ENCODE data around the gene LAMA1.

- TF ChIP-seq, protein P1, sequence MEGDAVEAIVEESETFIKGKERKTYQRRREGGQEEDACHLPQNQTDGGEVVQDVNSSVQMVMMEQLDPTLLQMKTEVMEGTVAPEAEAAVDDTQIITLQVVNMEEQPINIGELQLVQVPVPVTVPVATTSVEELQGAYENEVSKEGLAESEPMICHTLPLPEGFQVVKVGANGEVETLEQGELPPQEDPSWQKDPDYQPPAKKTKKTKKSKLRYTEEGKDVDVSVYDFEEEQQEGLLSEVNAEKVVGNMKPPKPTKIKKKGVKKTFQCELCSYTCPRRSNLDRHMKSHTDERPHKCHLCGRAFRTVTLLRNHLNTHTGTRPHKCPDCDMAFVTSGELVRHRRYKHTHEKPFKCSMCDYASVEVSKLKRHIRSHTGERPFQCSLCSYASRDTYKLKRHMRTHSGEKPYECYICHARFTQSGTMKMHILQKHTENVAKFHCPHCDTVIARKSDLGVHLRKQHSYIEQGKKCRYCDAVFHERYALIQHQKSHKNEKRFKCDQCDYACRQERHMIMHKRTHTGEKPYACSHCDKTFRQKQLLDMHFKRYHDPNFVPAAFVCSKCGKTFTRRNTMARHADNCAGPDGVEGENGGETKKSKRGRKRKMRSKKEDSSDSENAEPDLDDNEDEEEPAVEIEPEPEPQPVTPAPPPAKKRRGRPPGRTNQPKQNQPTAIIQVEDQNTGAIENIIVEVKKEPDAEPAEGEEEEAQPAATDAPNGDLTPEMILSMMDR (conservative IDR thresholded peaks at IDR 0.05; ENCODE audit: low read depth, low read length): no peak
- TF ChIP-seq EZH2 (IDR thresholded peaks at IDR 0.05; ENCODE audit: low read length, unreplicated experiment): no peak
- TF ChIP-seq EZH2phosphoT487 (IDR thresholded peaks at IDR 0.05; ENCODE audit: borderline replicate concordance, low read length): no peak
Measured at GRCh38 chr18:7105268-7105667, 12.3 kb downstream of the LAMA1 start.
